Measurements from ENCODE around the gene AFMID. TPM values are rescaled to one million over a fixed set of nuclear protein-coding genes. Genes with fewer than 3 reads are reported as not detected.

Gene AFMID
- total RNA-seq, 4 donors from 2014 or later, result 21.3 to 36.9 (median 33.5) TPM

DNA sequence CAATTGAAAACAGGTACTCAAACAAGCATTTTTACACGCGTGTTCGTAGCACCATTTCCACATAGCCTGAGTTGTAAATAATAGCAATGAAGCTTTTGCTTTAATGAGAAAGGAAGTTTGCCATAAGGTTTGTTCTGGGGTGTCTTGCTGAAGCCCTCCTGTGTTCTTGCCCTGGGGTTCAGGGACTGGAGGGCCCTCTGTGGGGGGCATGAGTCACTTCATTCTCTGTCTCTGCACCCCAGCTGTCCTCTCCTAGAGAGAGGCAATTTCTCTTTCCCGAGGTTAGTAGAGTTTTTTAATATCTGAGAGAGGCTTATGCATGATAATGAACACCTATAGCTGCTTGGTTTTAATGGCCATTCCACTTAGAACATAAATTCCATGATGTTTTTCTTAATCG lies 9.6 kb downstream of the AFMID start:
- Histone ChIP-seq H3K4me1 (peaks cover 6% of the 10 kb centered on the region in 2 donors), H3K27me3 (no peaks in the 10 kb centered on the region), H3K36me3 (peaks cover 0 to 8% of the 10 kb centered on the region in 2 donors), H3K4me3 (replicated peaks in 1 of 3) (no peak overlapping the region), H3K27ac (peak overlapping the region in 1 of 3 donors; percentile 89), H3K9me3 (no peaks in the 10 kb centered on the region)
- TF ChIP-seq, protein P1, sequence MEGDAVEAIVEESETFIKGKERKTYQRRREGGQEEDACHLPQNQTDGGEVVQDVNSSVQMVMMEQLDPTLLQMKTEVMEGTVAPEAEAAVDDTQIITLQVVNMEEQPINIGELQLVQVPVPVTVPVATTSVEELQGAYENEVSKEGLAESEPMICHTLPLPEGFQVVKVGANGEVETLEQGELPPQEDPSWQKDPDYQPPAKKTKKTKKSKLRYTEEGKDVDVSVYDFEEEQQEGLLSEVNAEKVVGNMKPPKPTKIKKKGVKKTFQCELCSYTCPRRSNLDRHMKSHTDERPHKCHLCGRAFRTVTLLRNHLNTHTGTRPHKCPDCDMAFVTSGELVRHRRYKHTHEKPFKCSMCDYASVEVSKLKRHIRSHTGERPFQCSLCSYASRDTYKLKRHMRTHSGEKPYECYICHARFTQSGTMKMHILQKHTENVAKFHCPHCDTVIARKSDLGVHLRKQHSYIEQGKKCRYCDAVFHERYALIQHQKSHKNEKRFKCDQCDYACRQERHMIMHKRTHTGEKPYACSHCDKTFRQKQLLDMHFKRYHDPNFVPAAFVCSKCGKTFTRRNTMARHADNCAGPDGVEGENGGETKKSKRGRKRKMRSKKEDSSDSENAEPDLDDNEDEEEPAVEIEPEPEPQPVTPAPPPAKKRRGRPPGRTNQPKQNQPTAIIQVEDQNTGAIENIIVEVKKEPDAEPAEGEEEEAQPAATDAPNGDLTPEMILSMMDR (IDR thresholded peaks at IDR 0.05), result no peak
- no peak for TF ChIP-seq POLR2A (IDR thresholded peaks at IDR 0.05)
- DNase-seq, result no peak
- 87% methylated on average over 5 of the region's 5 CpGs for WGBS, 2 donors
- intact Hi-C loops (cut with DNase I), result no loop called here

DNA sequence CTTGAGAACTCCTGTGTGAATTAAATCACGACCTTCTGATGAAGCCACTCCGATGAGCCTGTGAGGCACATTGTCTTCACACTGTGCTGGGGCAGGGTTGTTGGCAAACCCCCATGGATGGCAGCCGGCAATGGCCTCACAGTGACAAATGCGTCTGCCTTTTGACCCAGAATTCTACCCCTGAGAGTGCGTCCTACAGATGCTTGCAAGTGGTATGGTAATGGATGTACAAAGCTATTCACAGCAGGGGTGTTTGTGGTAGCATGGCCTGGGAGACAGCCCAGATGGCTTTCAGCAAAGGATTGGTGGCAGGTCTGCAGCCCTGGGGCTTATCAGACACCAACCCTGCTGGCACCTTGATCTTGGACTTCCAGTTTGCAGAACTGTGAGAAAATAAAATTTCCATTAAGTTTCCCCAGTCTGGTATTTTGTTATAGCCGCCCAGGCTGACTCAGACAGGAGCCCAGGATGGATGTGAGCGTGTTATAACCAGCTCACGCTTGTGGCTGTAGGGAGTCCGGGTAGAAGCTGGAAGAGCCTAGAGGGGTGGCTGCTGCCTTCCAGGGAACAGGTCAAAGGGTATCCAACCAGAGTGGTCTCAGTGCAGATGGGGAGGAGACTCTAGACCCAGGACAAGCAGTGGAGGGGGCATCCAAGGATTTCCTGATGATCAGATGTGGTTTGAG lies 10.1 kb downstream of the AFMID start:
- no peak for TF ChIP-seq POLR2A (IDR thresholded peaks at IDR 0.05)
- TF ChIP-seq, protein P1 (IDR thresholded peaks at IDR 0.05), result no peak
- Histone ChIP-seq H3K27ac (peak overlapping the region in 2 of 3 donors; percentile 89 to 94), H3K9me3 (no peaks in the 10 kb centered on the region), H3K36me3 (peaks cover 0 to 8% of the 10 kb centered on the region in 2 donors), H3K4me3 (replicated peaks in 1 of 3) (no peak overlapping the region), H3K27me3 (no peaks in the 10 kb centered on the region), H3K4me1 (peaks cover 6% of the 10 kb centered on the region in 2 donors)
- intact Hi-C loops (cut with DNase I), result no loop called here
- 88 to 89% methylated on average over 9 of the region's 9 CpGs for WGBS, 2 donors
- DNase-seq, result no peak

DNA sequence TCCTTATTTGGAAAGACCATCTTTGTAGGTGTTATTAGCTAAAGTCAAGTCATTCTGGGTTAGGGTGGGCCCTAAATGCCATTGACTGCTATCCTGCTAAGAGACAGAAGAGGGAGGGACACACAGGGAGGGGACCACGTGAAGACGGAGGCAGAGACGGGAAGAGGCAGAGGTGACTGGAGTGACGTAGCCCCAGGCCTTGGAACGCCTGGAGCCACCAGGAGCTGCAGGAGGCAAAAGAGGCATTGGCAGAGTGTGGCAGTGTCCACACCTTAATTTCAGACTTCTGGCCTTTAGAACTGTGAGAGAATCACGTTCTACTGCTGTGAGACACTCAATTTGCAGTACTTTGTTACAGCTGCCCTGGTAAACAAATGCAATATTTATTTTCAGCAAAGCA lies 13.3 kb downstream of the AFMID start:
- H3K36me3 ChIP-seq, result peaks cover 0 to 3% of the 10 kb centered on the region in 2 donors
- H3K4me3 ChIP-seq (replicated peaks in 1 of 3), result no peak overlapping the region
- 90 to 94% methylated on average over 6 of the region's 6 CpGs for WGBS, 2 donors
- TF ChIP-seq, protein P1 (IDR thresholded peaks at IDR 0.05), result no peak
- TF ChIP-seq POLR2A (IDR thresholded peaks at IDR 0.05), result no peak
- H3K27ac ChIP-seq, result no peak overlapping the region
- no peak for DNase-seq
- H3K9me3 ChIP-seq, result no peaks in the 10 kb centered on the region
- H3K27me3 ChIP-seq, result no peaks in the 10 kb centered on the region
- peaks cover 6% of the 10 kb centered on the region in 2 donors for H3K4me1 ChIP-seq
- intact Hi-C loops (cut with DNase I), result no loop called here

DNA sequence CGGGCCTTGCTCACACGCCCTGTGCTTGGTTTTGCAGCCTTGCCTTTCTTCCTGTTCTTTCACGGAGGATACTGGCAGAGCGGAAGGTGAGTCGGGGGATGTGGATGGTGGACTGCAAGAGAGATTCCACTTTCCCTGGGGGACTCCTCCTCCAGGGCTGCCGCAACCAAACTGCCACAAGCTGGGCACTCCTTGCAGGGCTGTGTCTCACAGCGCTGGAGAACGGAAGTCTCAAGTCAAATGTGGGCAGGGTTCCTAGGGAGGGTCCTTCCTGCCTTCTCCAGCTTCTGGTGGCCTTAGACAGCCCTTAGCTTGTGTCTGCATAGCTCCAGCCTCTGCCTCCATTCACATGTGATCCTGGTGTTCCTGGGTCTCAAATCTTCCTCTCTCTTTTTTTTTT lies 15.5 kb downstream of the AFMID start:
- H3K36me3 ChIP-seq, result no peaks in the 10 kb centered on the region
- no peaks in the 10 kb centered on the region for H3K27me3 ChIP-seq
- no peaks in the 10 kb centered on the region for H3K9me3 ChIP-seq
- H3K27ac ChIP-seq, result no peak overlapping the region
- H3K4me1 ChIP-seq, result peaks cover 6% of the 10 kb centered on the region in 2 donors
- TF ChIP-seq, protein P1 (IDR thresholded peaks at IDR 0.05), result no peak
- TF ChIP-seq POLR2A (IDR thresholded peaks at IDR 0.05), result no peak
- 87 to 95% methylated on average over 8 of the region's 8 CpGs for WGBS, 2 donors
- no peak for DNase-seq
- intact Hi-C loops (cut with DNase I), result no loop called here
- no peak overlapping the region for H3K4me3 ChIP-seq (replicated peaks in 1 of 3)

DNA sequence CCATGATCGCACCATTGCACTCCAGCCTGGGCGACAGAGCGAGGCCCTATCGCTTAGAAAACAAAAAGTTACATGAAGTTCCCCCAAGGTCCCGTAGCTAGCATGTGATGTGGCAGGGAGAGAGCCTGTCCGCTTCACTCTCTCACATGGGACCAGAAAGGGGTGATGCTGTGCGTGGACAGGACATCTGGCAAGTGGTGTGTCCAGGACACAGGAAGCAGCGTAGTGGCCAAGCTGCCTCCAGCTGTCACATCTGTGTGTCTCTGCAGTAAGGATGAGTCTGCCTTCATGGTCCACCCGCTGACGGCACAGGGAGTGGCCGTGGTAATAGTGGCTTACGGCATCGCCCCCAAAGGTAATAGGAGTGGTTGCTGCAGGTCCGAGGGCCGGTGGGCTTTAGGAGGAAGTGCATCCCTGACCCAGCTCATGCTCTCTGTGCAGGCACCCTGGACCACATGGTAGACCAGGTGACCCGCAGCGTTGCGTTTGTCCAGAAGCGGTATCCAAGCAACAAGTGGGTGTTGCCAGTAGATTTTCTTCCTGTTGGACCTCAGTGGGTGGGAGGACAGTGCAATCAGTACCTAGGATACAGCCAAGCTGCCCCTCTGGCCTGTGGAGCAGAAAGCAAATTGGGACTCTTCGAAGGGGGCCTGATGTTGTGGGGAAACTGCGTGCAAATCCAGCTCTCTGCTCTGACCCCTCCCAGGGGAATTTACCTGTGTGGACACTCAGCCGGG lies 17.4 kb downstream of the AFMID start:
- Histone ChIP-seq H3K27ac (no peak overlapping the region), H3K4me3 (replicated peaks in 1 of 3) (no peak overlapping the region), H3K9me3 (no peaks in the 10 kb centered on the region), H3K27me3 (no peaks in the 10 kb centered on the region), H3K36me3 (no peaks in the 10 kb centered on the region), H3K4me1 (peaks cover 2 to 3% of the 10 kb centered on the region in 2 donors)
- intact Hi-C loops (cut with DNase I), result no loop called here
- DNase-seq, result no peak
- TF ChIP-seq, protein P1 (IDR thresholded peaks at IDR 0.05), result no peak
- no peak for TF ChIP-seq POLR2A (IDR thresholded peaks at IDR 0.05)
- 92 to 98% methylated on average over 10 to 18 of the region's 22 CpGs for WGBS, 2 donors
